Stimulated activated CD8-positive, alpha-beta memory T cell treated with anti-CD3 and anti-CD28 coated beads, Interleukin-2, amount 100 ng/mL, for 48 hours (primary cell): ENCODE measurements around the gene FHOD1.

ENCODE experiments used
- DNase-seq, 2 donors: peaks; one replicate each; pipeline ENCODE4 v3.0.0-alpha.2; 2020; ENCODE audit warnings: low read depth in 2 of 2

Gene FHOD1

DNA sequence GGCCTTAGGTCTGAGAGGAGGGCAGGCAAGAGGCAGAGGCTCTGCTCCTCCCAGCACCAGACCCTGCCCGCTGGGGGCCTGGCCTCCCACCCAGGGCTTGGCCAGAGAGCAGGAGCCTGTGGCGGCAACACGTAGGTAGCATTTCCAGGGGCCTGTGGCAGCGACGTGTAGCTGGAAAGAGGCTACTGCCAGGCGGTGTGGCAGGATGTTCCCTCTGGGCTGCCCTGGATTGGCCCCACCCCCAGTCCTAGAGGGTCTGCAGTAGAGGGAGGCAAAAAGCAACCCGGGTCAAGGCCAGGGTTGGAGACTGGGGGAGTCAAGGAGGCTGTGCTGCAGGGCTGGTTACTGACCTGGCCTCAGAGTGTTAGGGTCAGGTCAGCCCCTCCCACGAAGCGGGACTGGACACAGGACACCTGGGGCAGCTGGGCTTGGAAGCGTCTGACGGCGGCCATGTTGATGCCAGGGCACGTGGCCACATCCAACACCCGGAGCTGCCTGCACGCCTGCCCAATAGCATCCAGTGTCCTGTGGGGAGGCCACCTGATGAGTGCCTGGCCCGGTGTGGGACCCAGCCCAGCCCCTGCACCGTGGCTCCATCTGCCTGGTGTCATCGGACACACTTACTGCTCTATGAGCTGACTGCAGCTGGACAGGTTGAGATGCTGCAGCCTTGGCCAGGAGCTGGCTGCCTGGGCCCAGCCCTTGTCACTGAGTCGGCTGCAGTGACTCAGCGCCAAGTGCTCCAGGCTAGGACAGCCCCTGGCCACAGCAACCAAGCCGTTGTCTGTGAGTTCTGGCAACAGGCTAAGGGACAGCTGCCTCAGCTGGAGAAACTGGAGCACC is 39.8 kb downstream of the FHOD1 start:
- DNase-seq = no peak

DNA sequence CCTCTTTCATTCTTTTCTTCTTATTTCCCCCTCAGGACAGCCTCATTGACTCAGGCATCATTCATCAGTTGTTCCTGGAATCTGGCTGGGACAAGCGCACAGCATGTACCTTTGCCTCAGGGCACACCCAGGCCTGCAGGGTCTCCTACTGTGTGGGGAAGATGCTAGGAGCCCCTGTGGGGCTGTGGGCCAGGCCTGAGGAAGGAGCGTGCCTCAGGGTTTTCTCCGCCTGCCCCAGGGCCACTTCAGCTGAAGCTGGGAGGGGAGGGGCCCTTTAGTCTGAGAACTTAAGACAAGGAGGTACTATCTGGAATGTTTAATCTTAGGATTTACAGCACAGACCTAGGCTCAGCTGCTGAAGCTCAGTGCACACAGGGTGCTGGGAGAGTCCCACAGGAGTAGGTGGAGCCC is 40.4 kb downstream of the FHOD1 start:
- DNase-seq = no peak

DNA sequence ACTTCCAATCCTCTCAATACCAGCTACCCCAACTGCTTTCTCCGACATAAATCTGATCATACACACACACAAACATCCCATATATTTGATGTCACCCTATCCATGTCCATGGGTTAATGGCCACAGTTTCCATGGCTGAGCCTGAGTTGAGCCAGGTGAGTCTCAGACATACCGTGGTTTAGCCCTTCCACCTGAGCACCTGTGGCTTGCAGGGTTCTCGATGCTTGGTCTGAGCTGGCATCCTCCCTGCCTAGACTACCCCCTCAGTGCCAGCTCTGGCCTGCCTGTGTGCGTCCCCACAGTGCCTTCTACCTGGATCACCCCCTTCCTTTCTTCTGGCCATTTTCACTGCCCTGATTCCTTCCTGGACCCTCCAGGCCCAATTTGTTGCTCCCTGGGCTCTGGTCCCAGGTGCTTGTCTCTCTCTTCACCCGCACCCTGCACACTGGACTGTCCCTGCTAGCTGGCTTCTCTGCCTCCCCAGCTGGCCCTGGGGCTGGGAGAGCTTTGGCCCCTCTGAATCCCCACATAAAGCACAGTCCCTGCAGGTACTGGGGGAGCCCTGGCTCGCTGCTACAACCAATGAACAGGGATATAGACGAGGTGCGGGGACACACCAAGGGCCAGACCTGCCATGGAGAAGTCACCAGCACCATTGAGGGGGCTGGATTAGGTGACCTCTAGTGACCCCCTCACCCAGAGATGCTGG is 41.0 kb downstream of the FHOD1 start:
- DNase-seq = no peak

- no peak for DNase-seq
Measured at GRCh38 chr16:67204076-67204475, 43.2 kb downstream of the FHOD1 start.

- DNase-seq = no peak
Measured at GRCh38 chr16:67202956-67203493, 44.3 kb downstream of the FHOD1 start.

- no peak for DNase-seq
Measured at GRCh38 chr16:67202426-67202825, 44.9 kb downstream of the FHOD1 start.

- DNase-seq = no peak
Measured at GRCh38 chr16:67201411-67202345, 45.6 kb downstream of the FHOD1 start.

GRCh38 chr16:67200491-67200890 is 46.8 kb downstream of the FHOD1 start:
- DNase-seq = no peak

- no peak for DNase-seq
Measured at GRCh38 chr16:67199808-67200198, 47.5 kb downstream of the FHOD1 start.

- no peak for DNase-seq
Measured at GRCh38 chr16:67199011-67199807, 48.1 kb downstream of the FHOD1 start, which contains the start of gene ELMO3. TSS of gene ELMO3 (plus strand) at chr16:67199131. CDS start at chr16:67199327, 196 bp downstream.

DNA sequence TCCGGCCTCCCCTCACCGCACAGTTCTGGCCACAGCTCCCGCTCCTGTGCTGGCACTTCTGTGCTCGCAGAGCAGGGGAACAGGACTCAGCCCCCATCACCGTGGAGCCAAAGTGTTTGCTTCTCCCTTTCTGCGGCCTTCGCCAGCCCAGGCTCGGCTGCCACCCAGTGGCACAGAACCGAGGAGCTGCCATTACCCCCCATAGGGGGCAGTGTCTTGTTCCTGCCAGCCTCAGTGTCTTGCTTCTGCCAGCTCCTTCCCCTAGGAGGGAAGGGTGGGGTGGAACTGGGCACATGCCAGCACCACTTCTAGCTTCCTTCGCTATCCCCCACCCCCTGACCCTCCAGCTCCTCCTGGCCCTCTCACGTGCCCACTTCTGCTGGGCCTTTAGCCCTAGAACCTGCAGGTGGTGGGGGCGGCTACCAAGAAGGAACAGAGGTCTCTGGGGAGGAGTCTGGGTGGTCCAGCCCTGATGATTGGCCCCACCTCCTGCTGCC is 49.0 kb downstream of the FHOD1 start:
- no peak for DNase-seq

DNA sequence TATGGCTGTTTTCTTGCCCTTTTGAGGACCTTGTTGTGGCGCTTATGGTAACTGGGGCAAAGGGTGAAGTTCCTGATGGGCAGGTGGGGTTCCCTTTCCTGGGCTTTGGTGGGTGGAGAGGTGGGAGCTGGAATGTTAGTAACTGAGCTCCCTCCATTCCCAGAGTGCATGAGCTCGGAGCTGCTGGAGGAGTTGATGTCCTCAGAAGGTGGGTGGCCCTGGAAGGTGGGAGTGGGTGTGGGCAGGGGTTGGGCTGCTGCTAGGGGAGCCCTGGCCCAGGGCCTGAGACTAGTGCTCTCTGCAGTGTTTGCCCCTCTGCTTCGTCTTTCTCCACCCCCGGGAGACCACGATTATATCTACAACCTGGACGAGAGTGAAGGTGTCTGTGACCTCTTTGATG is 49.6 kb downstream of the FHOD1 start:
- no peak for DNase-seq

- no peak for DNase-seq
Measured at GRCh38 chr16:67196881-67197280, 50.4 kb downstream of the FHOD1 start.

DNA sequence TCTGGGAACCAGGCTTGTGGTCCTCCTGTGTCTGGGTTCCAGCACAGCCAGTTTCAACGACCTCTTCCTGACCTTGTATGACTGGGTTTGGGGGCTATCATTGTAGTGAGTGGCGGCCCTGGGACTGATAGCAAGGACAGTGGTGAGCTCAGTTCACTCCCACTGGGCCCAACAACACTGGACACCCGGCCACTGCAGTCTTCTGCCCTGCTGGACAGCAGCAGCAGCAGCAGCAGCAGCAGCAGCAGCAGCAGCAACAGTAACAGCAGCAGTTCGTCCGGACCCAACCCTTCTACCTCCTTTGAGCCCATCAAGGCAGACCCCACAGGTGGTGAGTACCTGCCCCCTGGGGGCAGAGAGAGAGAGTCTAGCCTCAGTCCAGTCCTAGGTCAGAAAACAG is 51.6 kb downstream of the FHOD1 start:
- no peak for DNase-seq

- DNase-seq = no peak
Measured at GRCh38 chr16:67194260-67194659, 53.0 kb downstream of the FHOD1 start.

GRCh38 chr16:67193536-67193935 is 53.7 kb downstream of the FHOD1 start:
- no peak for DNase-seq

DNA sequence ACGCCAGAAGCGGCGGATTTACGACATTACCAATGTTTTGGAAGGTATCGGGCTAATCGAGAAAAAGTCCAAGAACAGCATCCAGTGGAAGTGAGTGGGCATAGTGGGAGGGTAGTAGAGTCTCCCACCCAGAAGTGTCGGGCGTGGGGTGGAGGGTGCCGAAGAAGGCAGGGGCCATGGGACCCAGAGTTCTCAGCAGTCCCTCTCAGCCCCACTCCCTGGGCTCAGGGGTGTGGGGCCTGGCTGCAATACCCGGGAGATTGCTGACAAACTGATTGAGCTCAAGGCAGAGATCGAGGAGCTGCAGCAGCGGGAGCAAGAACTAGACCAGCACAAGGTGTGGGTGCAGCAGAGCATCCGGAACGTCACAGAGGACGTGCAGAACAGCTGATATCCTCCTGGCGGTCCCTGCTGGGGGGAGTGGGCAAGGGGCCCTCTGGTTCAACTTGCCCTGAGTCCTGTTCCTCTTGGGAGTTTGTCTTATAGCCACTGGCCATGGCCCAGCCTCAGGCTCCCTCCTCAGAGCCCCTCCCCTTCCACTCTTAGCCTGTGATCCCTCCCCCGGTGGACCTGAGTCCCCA is 54.4 kb downstream of the FHOD1 start:
- DNase-seq = no peak

- DNase-seq = peak; percentile 84 to 89
Measured at GRCh38 chr16:67191995-67192681, 55.1 kb downstream of the FHOD1 start, which contains the start of gene E2F4. TSS of gene E2F4 (plus strand) at chr16:67192155. CDS start at chr16:67192228, 73 bp downstream.

- no peak for DNase-seq
Measured at GRCh38 chr16:67191411-67191994, 55.8 kb downstream of the FHOD1 start.
